Adipocyte (in vitro differentiated cells): ENCODE measurements around the gene CDCA8.

Experiments used
- DNase-seq: peaks from one replicate; pipeline ENCODE4 v3.0.0-alpha.2; 2015; ENCODE audit warnings: low read depth
- H3K27me3 ChIP-seq: replicated peaks from 2 replicates; pipeline ENCODE4 v1.7.0; 2013; ENCODE audit warnings: mild to moderate bottlenecking, low read length, moderate library complexity; ENCODE audit not compliant: control insufficient read depth, insufficient read depth
- H3K36me3 ChIP-seq: 2 replicates; pipeline ENCODE4 v1.7.0; 2013; ENCODE audit warnings: low read length, mild to moderate bottlenecking, moderate library complexity; ENCODE audit not compliant: control insufficient read depth, insufficient read depth, severe bottlenecking
- H3K4me1 ChIP-seq: 2 replicates; pipeline ENCODE4 v1.7.0; 2013; ENCODE audit warnings: mild to moderate bottlenecking, low read length, moderate library complexity; ENCODE audit not compliant: control insufficient read depth, insufficient read depth
- H3K4me3 ChIP-seq: 2 replicates; pipeline ENCODE4 v1.7.0; 2013; ENCODE audit warnings: mild to moderate bottlenecking, low read length, moderate library complexity
- H3K9ac ChIP-seq: 2 replicates; pipeline ENCODE4 v1.7.0; 2013; ENCODE audit warnings: mild to moderate bottlenecking, low read length, moderate library complexity
- H3K9me3 ChIP-seq: 2 replicates; pipeline ENCODE4 v1.7.0; 2013; ENCODE audit warnings: mild to moderate bottlenecking, low read length, moderate library complexity; ENCODE audit not compliant: control insufficient read depth

CDCA8 gene

GRCh38 chr1:37718181-37718900 is 26.0 kb downstream of the CDCA8 start:
- Histone ChIP-seq H3K4me3 (no peak overlapping the region), H3K9ac (no peak overlapping the region), H3K27me3 (peaks cover 5% of the 10 kb centered on the region), H3K4me1 (peaks cover 5% of the 10 kb centered on the region), H3K36me3 (no peaks in the 10 kb centered on the region), H3K9me3 (no peaks in the 10 kb centered on the region)
- no peak for DNase-seq

GRCh38 chr1:37718901-37719571 is 26.7 kb downstream of the CDCA8 start:
- Histone ChIP-seq H3K9me3 (no peaks in the 10 kb centered on the region), H3K27me3 (peaks cover 5% of the 10 kb centered on the region), H3K36me3 (no peaks in the 10 kb centered on the region), H3K4me1 (peaks cover 5% of the 10 kb centered on the region), H3K9ac (no peak overlapping the region), H3K4me3 (no peak overlapping the region)
- DNase-seq: no peak

DNA sequence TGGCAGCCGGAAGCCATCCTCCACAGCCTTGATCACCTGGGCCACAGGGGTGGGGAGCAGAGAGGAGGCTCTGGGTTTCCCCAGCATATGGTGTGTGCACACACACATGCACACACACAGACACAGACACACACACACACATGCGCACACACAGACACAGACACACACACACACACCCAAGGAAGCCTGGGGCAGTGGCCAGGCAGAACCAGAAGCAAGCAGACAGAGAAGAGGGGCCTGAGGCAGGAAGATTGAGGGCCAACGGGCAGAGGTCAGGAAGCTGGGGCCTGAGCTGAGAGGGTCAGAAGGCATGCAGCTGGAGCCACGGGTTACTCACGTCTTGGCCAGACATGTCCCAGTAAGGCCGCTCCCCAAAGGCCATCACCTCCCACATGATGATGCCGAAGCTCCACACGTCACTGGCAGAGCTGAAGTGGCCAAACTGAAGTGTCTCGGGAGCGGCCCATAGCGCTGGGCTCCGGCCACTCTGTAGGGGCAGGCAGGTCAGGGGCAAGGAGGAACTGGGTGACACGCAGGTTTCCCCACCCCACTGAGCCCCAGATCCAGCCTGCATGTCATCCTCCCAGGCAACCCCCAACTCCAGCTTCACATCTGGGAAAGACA is 27.4 kb downstream of the CDCA8 start:
- no peak for DNase-seq
- Histone ChIP-seq H3K9me3 (no peaks in the 10 kb centered on the region), H3K4me1 (peaks cover 5% of the 10 kb centered on the region), H3K36me3 (no peaks in the 10 kb centered on the region), H3K4me3 (no peak overlapping the region), H3K9ac (no peak overlapping the region), H3K27me3 (peaks cover 10% of the 10 kb centered on the region)

DNA sequence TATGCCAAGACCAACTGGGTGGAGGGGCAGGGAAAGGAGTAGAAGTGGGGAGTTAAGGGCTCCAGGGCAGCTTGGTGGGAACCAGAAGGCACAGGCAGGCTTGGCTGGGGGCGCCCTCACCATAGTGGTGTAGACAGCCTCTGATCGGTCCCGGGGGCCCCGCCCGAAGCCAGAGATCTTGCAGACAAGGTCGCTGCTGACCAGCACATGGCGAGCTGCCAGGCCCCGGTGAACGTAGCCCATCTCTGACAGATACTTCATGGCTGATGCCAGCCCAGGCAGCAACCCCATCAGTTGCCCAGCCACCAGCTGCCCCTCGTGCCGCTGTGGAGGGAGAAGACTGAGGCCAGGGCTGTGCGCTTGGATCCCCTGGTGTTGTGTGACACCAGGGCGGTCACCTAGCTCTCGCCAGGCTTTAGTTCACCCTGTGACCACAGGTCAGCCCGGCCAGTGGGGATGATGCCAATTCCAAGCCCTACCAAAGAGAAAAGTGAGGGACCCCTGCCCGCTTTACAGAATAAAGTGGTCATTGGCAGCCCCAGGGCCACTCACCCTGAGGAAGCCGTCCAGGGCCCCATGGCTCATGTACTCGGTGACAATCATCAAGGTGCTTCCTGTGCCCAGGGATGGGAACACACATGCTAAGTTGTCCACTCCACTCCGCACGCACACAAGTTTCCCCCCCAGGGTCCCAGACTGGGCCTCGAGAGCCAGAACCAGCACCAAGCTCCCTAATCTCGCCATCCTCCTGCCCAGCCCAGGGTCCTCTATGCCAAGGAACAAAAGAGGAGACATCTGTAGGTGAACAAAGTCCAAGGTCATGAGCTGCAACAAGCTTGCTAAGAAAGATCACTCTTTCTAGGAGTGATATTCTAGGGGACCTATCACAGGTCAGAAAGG is 28.2 kb downstream of the CDCA8 start:
- H3K36me3 ChIP-seq: no peaks in the 10 kb centered on the region
- no peak for DNase-seq
- H3K4me3 ChIP-seq: no peak overlapping the region
- no peaks in the 10 kb centered on the region for H3K9me3 ChIP-seq
- H3K4me1 ChIP-seq: peaks cover 5% of the 10 kb centered on the region
- peaks cover 14% of the 10 kb centered on the region for H3K27me3 ChIP-seq
- H3K9ac ChIP-seq: no peak overlapping the region

- Histone ChIP-seq H3K4me1 (peaks cover 5% of the 10 kb centered on the region), H3K4me3 (no peak overlapping the region), H3K9ac (no peak overlapping the region), H3K9me3 (no peaks in the 10 kb centered on the region), H3K36me3 (no peaks in the 10 kb centered on the region), H3K27me3 (peaks cover 25% of the 10 kb centered on the region)
- no peak for DNase-seq
These were observed 29.2 kb downstream of the CDCA8 start for GRCh38 chr1:37721565-37721964.

DNA sequence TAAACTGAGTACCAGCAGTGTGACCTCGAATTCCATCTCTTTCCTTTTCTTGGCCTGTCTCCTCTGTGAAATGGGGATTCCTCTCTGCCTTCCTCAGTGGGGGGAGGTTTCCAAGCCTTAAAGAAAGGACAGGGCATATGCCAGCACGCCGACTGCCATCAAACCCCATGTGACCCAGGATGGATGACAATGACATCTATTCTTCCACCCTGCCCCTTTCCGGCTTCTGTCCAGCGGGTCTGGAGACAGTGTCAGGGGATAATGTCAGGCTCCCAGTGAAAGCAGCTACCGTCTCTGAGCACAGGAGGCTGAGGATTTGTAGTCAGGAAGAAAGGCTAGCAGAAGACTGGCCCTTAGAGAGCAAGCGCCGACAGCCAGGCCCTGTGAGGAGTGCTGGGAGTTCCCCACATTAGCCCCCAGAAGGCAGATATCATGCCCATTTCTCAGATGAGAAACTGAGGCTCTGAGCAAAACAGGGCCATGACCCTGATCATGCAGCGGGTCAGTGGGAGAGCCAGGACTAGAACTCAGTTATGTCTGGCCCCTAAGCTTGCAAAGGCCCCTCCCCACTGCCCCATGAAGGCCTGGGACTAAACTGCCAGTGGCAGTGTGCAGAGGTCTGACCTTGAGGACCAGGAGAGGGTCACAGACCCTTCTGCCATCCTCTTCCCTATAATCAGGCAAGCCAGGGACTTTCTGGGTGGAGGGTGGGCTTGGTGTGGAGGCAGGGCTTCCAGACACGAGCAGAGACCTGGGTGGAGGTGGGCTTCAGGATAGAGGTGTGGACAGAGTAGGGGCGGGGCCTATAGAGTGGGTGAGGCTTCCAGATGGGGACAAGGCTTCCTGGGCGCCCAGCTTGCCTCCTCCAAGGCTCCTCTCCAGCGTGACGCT is 30.1 kb downstream of the CDCA8 start:
- Histone ChIP-seq H3K9ac (no peak overlapping the region), H3K36me3 (no peaks in the 10 kb centered on the region), H3K4me3 (no peak overlapping the region), H3K9me3 (no peaks in the 10 kb centered on the region), H3K4me1 (peaks cover 5% of the 10 kb centered on the region), H3K27me3 (peaks cover 29% of the 10 kb centered on the region)
- no peak for DNase-seq

- no peak for DNase-seq
These were observed 30.7 kb downstream of the CDCA8 start for GRCh38 chr1:37723072-37723389.

GRCh38 chr1:37723390-37724078 is 31.2 kb downstream of the CDCA8 start:
- no peak for DNase-seq
- peaks cover 5% of the 10 kb centered on the region for H3K4me1 ChIP-seq

More at GRCh38 chr1:37723072-37723389, 30.7 kb downstream of the CDCA8 start:
- H3K27me3 ChIP-seq: peaks cover 34% of the 10 kb centered on the region
- H3K36me3 ChIP-seq: no peaks in the 10 kb centered on the region
- H3K9me3 ChIP-seq: no peaks in the 10 kb centered on the region
- peaks cover 5% of the 10 kb centered on the region for H3K4me1 ChIP-seq
- H3K4me3 ChIP-seq: no peak overlapping the region
- H3K9ac ChIP-seq: no peak overlapping the region

DNA sequence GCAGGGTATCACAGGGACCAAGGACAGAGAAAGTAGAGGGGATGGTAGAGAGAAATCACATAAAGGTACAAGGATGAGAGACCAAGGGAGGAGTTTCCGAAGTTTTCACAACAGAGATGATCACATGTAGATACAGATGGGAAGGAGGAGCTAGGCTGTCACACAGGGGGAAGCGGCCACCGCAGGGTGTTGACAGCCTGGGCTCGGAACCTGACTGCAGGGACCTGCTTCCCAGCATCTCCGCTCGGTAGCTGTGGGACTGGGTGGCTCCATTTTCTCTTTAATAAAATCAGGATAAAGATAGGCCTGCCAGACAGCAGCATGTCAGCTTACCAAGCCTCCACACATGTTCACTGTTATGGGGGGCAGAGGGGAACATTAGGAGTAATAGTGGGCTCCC is 32.3 kb downstream of the CDCA8 start:
- Histone ChIP-seq H3K36me3 (no peaks in the 10 kb centered on the region), H3K27me3 (peaks cover 49% of the 10 kb centered on the region), H3K4me3 (no peak overlapping the region), H3K9ac (no peak overlapping the region), H3K4me1 (peaks cover 3% of the 10 kb centered on the region), H3K9me3 (no peaks in the 10 kb centered on the region)
- no peak for DNase-seq

More at GRCh38 chr1:37723390-37724078, 31.2 kb downstream of the CDCA8 start:
- Histone ChIP-seq H3K4me3 (no peak overlapping the region), H3K36me3 (no peaks in the 10 kb centered on the region), H3K9me3 (no peaks in the 10 kb centered on the region), H3K27me3 (peaks cover 39% of the 10 kb centered on the region), H3K9ac (no peak overlapping the region)
